ENCODE measurements around the gene BRD4. TPM values are rescaled to one million over a fixed set of nuclear protein-coding genes. Genes with fewer than 3 reads are reported as not detected.

The BRD4 gene
- total RNA-seq, 1 experiment from 2014 or later: 144 TPM

- Histone ChIP-seq H3K56ac (ENCODE audit: insufficient read length, low read depth, low read length) (no peak overlapping the region), H3K27me3 (ENCODE audit: insufficient read depth, low read length) (no peaks in the 10 kb centered on the region), H3K4me1 (ENCODE audit: insufficient read depth, low read length) (no peaks in the 10 kb centered on the region), H3K79me1 (ENCODE audit: insufficient read depth, low read depth, low read length, poor library complexity, severe bottlenecking) (no peaks in the 10 kb centered on the region), H2BK20ac (ENCODE audit: low read depth, low read length, poor library complexity, severe bottlenecking) (no peak overlapping the region), H3K27ac (ENCODE audit: insufficient read length, low read depth, low read length) (no peak overlapping the region), H2BK120ac (ENCODE audit: low read depth, low read length, poor library complexity, severe bottlenecking) (no peak overlapping the region), H3K23me2 (ENCODE audit: insufficient read length, low read depth, low read length, poor library complexity, severe bottlenecking) (no peaks in the 10 kb centered on the region), H2BK15ac (ENCODE audit: low read depth, low read length) (no peak overlapping the region), H3K14ac (ENCODE audit: insufficient read depth, low read length) (no peak overlapping the region), H2AK5ac (ENCODE audit: insufficient read length, low read length) (no peak overlapping the region), H3K4ac (ENCODE audit: low read depth, low read length) (no peak overlapping the region), H3K9me3 (ENCODE audit: control insufficient read depth, low read depth, low read length) (no peaks in the 10 kb centered on the region), H4K20me1 (ENCODE audit: control insufficient read depth, insufficient read depth, insufficient read length) (peaks cover 2% of the 10 kb centered on the region), H3K79me2 (ENCODE audit: insufficient read depth, low read length) (no peaks in the 10 kb centered on the region), H4K91ac (ENCODE audit: insufficient read length, low read depth, low read length) (no peak overlapping the region), H3K23ac (ENCODE audit: insufficient read length, low read depth, low read length) (no peak overlapping the region), H3K18ac (ENCODE audit: insufficient read length, low read depth, low read length) (no peak overlapping the region), H3K4me2 (ENCODE audit: insufficient read depth, insufficient read length, low read length) (no peak overlapping the region), H4K5ac (ENCODE audit: insufficient read length, low read depth, low read length) (no peak overlapping the region), H4K8ac (replicated peaks; ENCODE audit: insufficient read length, low read depth, low read length) (no peak overlapping the region), H2BK5ac (ENCODE audit: insufficient read length, low read length) (no peak overlapping the region), H3K9ac (ENCODE audit: extremely low read depth, insufficient read length, low read length) (no peak overlapping the region), H2BK12ac (ENCODE audit: insufficient read length, low read depth, low read length) (no peak overlapping the region), H2AFZ (ENCODE audit: low read length) (no peak overlapping the region), H3T11ph (ENCODE audit: low read length) (no peak overlapping the region)
- no peaks in the 10 kb centered on the region for H3K9me3 Mint-ChIP-seq
- H3K4me1 Mint-ChIP-seq: peaks cover 14 to 27% of the 10 kb centered on the region in 2 experiments
- no peak overlapping the region for H3K4me3 Mint-ChIP-seq
- no peak for DNase-seq
- peaks cover 46 to 88% (median 84%) of the 10 kb centered on the region in 3 experiments; a peak in 6 of 7 replicates for H3K36me3 Mint-ChIP-seq (ENCODE audit: insufficient read depth in 1 of 3, low read depth in 3 of 3)
- H3K27me3 Mint-ChIP-seq (ENCODE audit: low read depth): no peaks in the 10 kb centered on the region
- TF ChIP-seq CTCF (conservative IDR thresholded peaks at IDR 0.05): no peak
- WGBS (ENCODE audit: extremely low coverage, insufficient read length, low lambda C conversion rate): no CpG with 5 or more reads among the region's 22 CpGs
- peak overlapping the region in 2 of 3 experiments; percentile 73 to 74; a peak in 2 of 7 replicates for H3K27ac Mint-ChIP-seq
These were observed 76.9 kb downstream of the BRD4 start for GRCh38 chr19:15255359-15255990.
